Measurements from ENCODE around the gene ZNF561. TPM values are rescaled to one million over a fixed set of nuclear protein-coding genes. Genes with fewer than 3 reads are reported as not detected.
"Not testable (repeated sequence)": the region's sequence is repeated elsewhere in the genome, so short reads cannot be mapped to it uniquely, and the experiment has no call there.

ZNF561 gene
- total RNA-seq, 1 donor from 2014 or later = 34.7 TPM

DNA sequence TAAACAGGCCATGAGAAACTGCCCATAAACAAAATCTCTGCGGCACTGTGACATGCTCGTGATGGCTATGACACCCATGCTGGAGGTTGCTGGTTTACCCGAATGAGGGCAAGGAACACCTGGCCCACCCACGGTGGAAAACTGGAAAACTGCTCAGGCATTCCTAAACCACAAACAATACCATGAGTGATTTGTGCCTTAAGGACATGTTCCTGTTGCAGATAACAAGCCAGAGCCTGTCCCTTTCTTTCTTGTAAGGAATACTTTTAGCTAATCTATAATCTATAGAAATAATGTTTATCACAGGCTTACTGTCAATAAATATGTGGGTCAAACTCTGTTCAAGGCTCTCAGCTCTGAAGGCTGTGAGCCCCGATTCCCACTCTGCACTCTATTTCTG is 12.1 kb downstream of the ZNF561 start:
- Histone ChIP-seq H3K4me1 (no peaks in the 10 kb centered on the region), H3K9me3 (peaks cover 46% of the 10 kb centered on the region), H3K36me3 (peaks cover 37% of the 10 kb centered on the region), H3K4me3 (no peak overlapping the region), H3K27me3 (no peaks in the 10 kb centered on the region), H3K27ac (no peak overlapping the region)
- TF ChIP-seq, protein P1, sequence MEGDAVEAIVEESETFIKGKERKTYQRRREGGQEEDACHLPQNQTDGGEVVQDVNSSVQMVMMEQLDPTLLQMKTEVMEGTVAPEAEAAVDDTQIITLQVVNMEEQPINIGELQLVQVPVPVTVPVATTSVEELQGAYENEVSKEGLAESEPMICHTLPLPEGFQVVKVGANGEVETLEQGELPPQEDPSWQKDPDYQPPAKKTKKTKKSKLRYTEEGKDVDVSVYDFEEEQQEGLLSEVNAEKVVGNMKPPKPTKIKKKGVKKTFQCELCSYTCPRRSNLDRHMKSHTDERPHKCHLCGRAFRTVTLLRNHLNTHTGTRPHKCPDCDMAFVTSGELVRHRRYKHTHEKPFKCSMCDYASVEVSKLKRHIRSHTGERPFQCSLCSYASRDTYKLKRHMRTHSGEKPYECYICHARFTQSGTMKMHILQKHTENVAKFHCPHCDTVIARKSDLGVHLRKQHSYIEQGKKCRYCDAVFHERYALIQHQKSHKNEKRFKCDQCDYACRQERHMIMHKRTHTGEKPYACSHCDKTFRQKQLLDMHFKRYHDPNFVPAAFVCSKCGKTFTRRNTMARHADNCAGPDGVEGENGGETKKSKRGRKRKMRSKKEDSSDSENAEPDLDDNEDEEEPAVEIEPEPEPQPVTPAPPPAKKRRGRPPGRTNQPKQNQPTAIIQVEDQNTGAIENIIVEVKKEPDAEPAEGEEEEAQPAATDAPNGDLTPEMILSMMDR (IDR thresholded peaks at IDR 0.05) = no peak
- intact Hi-C loops (cut with DNase I) = no loop called here
- ATAC-seq = no peak
- DNase-seq = no peak

DNA sequence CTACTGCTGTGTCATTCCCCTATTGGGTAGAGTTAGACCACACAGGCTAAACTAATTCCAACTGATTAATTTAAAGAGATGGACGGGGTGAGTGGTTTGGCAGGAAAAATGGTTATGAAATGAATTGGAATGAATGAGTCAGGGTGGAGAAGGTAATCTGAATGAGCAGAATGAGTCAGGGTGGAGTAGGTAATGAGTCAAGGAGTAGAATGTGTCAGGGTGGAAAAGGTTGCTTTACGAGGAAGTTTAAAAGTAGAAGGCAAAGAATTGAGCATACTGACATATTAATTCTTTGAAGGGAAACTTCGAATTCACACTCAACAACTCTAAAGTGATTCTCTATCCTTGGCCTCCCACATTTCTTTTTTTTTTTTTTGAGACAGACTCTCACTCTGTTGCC is 24.0 kb downstream of the ZNF561 start:
- DNase-seq (no peak), ATAC-seq (no peak)
- no peaks in the 10 kb centered on the region for H3K4me1 ChIP-seq
- no peaks in the 10 kb centered on the region for H3K27me3 ChIP-seq
- H3K9me3 ChIP-seq = no peaks in the 10 kb centered on the region
- H3K4me3 ChIP-seq = no peak overlapping the region
- no peak overlapping the region for H3K27ac ChIP-seq
- intact Hi-C loops (cut with DNase I) = no loop called here
- H3K36me3 ChIP-seq = no peaks in the 10 kb centered on the region
- TF ChIP-seq, protein P1 (IDR thresholded peaks at IDR 0.05) = no peak

- DNase-seq (peak; percentile 67), ATAC-seq (peak; percentile 79)
- TF ChIP-seq, protein P1 (IDR thresholded peaks at IDR 0.05) = peak; percentile 66
- intact Hi-C loops (cut with DNase I) = no loop called here
- no peaks in the 10 kb centered on the region for H3K9me3 ChIP-seq
- peaks cover 5% of the 10 kb centered on the region for H3K4me1 ChIP-seq
- no peaks in the 10 kb centered on the region for H3K36me3 ChIP-seq
- no peak overlapping the region for H3K27ac ChIP-seq
- H3K27me3 ChIP-seq = peaks cover 4% of the 10 kb centered on the region
- H3K4me3 ChIP-seq = no peak overlapping the region
Measured at GRCh38 chr19:9586764-9587163, 34.3 kb downstream of the ZNF561 start.

DNA sequence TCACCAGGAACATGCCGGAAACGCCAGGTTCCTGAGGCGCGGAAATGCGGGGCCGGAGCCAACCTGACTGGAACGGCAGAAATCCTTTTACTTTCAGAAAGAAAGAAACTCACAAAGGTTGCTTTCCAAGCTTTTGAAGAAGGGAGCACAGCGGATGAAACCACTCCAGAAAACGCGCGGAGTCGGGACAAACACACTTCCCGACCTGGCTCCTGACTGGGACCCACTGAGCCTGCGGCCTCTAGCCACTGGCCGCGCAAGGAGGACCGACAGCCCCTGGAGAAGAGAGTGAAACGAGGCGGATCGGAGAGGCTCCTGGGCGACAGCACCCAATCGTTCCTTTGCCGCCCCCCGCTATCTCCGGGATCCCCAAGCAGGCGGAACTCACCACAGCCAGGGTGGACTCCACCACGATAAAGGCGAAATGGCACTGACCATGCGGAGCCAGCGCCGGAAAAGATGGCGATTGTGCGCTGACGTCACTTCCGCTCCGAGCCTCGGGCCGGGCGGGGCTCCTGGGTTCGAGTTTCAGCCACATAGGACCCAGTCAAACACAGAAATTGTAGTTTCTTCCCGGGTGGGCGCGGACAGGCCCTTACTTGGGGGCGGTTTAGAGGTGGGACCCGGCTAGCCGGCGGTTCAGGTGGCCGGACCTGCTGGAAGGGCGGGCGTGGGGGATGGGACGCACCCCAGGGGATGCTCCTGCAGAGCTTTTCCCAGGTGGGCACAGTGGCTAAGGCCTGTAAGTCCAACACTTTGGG is 36.8 kb downstream of the ZNF561 start, which contains the start of gene ZNF121:
Gene ZNF121, minus strand, starts transcription at position 432 of the 761 bp plus-strand sequence. CDS start 16,407 bp downstream, outside the sequence.
- peak; percentile 98 for ATAC-seq
- TF ChIP-seq, protein P1 (IDR thresholded peaks at IDR 0.05) = no peak

GRCh38 chr19:9582081-9582725 is 38.8 kb downstream of the ZNF561 start:
- H3K9me3 ChIP-seq; H3K4me3 ChIP-seq; intact Hi-C loops (cut with DNase I): not testable (repeated sequence)

More for the DNA sequence above, 36.8 kb downstream of the ZNF561 start, which contains the start of gene ZNF121:
- no peaks in the 10 kb centered on the region for H3K9me3 ChIP-seq
- intact Hi-C loops (cut with DNase I) = no loop called here
- H3K36me3 ChIP-seq = no peaks in the 10 kb centered on the region
- H3K4me3 ChIP-seq = peak within 1 kb of the TSS; percentile 92
- H3K4me1 ChIP-seq = peaks cover 5% of the 10 kb centered on the region
- H3K27me3 ChIP-seq = peaks cover 1% of the 10 kb centered on the region
- peak within 1 kb of the TSS; percentile 90 for H3K27ac ChIP-seq
- peak; percentile 93 for DNase-seq

DNA sequence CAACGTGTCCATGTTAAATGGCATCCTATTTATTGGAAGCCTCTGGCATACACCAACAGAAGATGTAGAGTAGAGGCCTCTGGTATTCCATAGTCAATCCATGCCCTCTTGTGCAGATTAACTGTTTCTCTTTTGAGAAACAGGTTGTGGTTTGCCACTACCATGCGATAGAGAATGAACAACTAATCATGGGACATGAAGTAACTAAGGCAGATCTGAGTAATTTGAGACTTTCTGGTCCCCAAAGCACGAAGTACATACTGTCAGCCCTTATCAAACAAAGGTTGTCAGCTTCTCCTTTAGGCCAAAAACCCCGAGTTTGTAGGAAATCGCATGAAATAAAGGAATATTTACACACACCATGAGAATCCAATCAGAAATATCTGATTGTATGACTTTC is 40.3 kb downstream of the ZNF561 start:
- intact Hi-C loops (cut with DNase I) = no loop called here
- ATAC-seq (no peak), DNase-seq (no peak)
- Histone ChIP-seq H3K4me3 (no peak overlapping the region), H3K27me3 (no peaks in the 10 kb centered on the region), H3K36me3 (no peaks in the 10 kb centered on the region), H3K4me1 (peaks cover 5% of the 10 kb centered on the region), H3K9me3 (peaks cover 22% of the 10 kb centered on the region), H3K27ac (no peak overlapping the region)
- TF ChIP-seq, protein P1 (IDR thresholded peaks at IDR 0.05) = no peak

More at GRCh38 chr19:9582081-9582725, 38.8 kb downstream of the ZNF561 start:
- H3K27ac ChIP-seq, H3K4me1 ChIP-seq, DNase-seq, H3K27me3 ChIP-seq, ATAC-seq, H3K36me3 ChIP-seq: not testable (repeated sequence)

Data from upper lobe of right lung (tissue), 1 donor.